ENCODE results near the gene FCN1.

Gene FCN1

GRCh38 chr9:134882204-134882785 is 35.4 kb downstream of the FCN1 start:
- TF ChIP-seq, protein P1, sequence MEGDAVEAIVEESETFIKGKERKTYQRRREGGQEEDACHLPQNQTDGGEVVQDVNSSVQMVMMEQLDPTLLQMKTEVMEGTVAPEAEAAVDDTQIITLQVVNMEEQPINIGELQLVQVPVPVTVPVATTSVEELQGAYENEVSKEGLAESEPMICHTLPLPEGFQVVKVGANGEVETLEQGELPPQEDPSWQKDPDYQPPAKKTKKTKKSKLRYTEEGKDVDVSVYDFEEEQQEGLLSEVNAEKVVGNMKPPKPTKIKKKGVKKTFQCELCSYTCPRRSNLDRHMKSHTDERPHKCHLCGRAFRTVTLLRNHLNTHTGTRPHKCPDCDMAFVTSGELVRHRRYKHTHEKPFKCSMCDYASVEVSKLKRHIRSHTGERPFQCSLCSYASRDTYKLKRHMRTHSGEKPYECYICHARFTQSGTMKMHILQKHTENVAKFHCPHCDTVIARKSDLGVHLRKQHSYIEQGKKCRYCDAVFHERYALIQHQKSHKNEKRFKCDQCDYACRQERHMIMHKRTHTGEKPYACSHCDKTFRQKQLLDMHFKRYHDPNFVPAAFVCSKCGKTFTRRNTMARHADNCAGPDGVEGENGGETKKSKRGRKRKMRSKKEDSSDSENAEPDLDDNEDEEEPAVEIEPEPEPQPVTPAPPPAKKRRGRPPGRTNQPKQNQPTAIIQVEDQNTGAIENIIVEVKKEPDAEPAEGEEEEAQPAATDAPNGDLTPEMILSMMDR (IDR thresholded peaks at IDR 0.05; ENCODE audit: borderline replicate concordance, insufficient read depth, low read depth, low read length), result no peak
- no peak overlapping the region for H3K4me3 ChIP-seq (ENCODE audit: low read depth, low read length)

DNA sequence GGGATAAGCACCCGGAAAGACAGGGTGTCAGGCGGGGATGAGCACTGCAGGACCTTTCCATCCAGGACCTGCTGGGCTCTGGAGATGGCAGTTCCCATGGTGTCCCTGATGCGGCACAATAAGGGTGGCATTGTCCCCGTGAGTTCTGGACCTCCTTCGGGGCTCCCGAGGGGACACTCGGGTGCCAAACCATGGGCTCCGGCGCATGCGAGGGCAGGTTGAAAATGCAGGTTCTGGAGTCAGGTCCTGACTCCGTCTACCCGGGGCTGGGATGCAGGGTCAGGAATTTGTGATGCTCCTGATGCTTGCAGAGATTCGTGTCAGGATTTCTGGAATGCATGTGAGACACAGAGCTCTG is 36.4 kb downstream of the FCN1 start:
- no peak overlapping the region for H3K4me3 ChIP-seq (ENCODE audit: low read depth, low read length)
- TF ChIP-seq, protein P1 (IDR thresholded peaks at IDR 0.05; ENCODE audit: borderline replicate concordance, insufficient read depth, low read depth, low read length), result no peak

GRCh38 chr9:134880484-134881312 is 37.0 kb downstream of the FCN1 start, which contains the start of gene FCN2:
FCN2 (plus strand) TSS chr9:134880810; CDS start chr9:134880822, 12 bp downstream.
- H3K4me3 ChIP-seq (ENCODE audit: low read depth, low read length), result no peak within 1 kb of the TSS
- TF ChIP-seq, protein P1 (IDR thresholded peaks at IDR 0.05; ENCODE audit: borderline replicate concordance, insufficient read depth, low read depth, low read length), result no peak

- TF ChIP-seq, protein P1 (IDR thresholded peaks at IDR 0.05; ENCODE audit: borderline replicate concordance, insufficient read depth, low read depth, low read length), result no peak
- no peak overlapping the region for H3K4me3 ChIP-seq (ENCODE audit: low read depth, low read length)
Measured at GRCh38 chr9:134879664-134880483, 37.8 kb downstream of the FCN1 start.

DNA sequence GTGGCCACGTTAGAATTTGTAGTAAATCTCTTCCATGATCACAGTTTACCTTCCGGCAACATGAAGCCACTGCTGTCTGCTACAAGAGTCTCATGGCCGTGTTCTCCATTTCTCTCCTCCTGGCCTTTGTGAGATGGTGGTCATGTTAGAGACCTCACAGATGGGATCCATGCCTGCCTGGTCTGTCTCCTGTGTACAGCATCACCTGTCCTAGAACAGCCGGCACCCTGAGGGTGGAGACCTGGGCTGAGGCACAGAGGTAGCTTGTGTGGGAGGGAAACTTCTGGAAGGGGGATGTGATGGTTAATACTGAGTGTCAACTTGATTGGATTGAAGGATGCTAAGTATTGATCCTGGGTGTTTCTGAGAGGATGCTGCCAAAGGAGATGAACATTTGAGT is 40.2 kb downstream of the FCN1 start:
- H3K4me3 ChIP-seq (ENCODE audit: low read depth, low read length), result no peak overlapping the region
- TF ChIP-seq, protein P1 (IDR thresholded peaks at IDR 0.05; ENCODE audit: borderline replicate concordance, insufficient read depth, low read depth, low read length), result no peak

GRCh38 chr9:134875371-134875770 is 42.3 kb downstream of the FCN1 start:
- TF ChIP-seq, protein P1 (IDR thresholded peaks at IDR 0.05; ENCODE audit: borderline replicate concordance, insufficient read depth, low read depth, low read length), result no peak

More at GRCh38 chr9:134875371-134875770, 42.3 kb downstream of the FCN1 start:
- no peak overlapping the region for H3K4me3 ChIP-seq (ENCODE audit: low read depth, low read length)

Measured in GM12875 (cell line).